Measurements from ENCODE around the gene KRT82. TPM values are rescaled to one million over a fixed set of nuclear protein-coding genes. Genes with fewer than 3 reads are reported as not detected.

KRT82 gene
- total RNA-seq, 4 donors from 2014 or later, result not detected

GRCh38 chr12:52344111-52344510 is 62.0 kb downstream of the KRT82 start:
- DNase-seq, result no peak
- Histone ChIP-seq H3K27me3 (peaks cover 0 to 36% (median 0%) of the 10 kb centered on the region in 4 donors), H3K27ac (no peak overlapping the region), H3K4me1 (peaks cover 0 to 25% (median 0%) of the 10 kb centered on the region in 3 donors), H3K4me3 (no peak overlapping the region), H3K36me3 (no peaks in the 10 kb centered on the region), H3K9me3 (no peaks in the 10 kb centered on the region)
- no peak for TF ChIP-seq POLR2A (IDR thresholded peaks at IDR 0.05)
- TF ChIP-seq, protein P1, sequence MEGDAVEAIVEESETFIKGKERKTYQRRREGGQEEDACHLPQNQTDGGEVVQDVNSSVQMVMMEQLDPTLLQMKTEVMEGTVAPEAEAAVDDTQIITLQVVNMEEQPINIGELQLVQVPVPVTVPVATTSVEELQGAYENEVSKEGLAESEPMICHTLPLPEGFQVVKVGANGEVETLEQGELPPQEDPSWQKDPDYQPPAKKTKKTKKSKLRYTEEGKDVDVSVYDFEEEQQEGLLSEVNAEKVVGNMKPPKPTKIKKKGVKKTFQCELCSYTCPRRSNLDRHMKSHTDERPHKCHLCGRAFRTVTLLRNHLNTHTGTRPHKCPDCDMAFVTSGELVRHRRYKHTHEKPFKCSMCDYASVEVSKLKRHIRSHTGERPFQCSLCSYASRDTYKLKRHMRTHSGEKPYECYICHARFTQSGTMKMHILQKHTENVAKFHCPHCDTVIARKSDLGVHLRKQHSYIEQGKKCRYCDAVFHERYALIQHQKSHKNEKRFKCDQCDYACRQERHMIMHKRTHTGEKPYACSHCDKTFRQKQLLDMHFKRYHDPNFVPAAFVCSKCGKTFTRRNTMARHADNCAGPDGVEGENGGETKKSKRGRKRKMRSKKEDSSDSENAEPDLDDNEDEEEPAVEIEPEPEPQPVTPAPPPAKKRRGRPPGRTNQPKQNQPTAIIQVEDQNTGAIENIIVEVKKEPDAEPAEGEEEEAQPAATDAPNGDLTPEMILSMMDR (IDR thresholded peaks at IDR 0.05), result no peak
- 90 to 94% methylated on average over 2 to 5 of the region's 12 CpGs for WGBS, 2 donors
- intact Hi-C loops (cut with DNase I), result no loop called here

Other genes starting within 250 kb of the KRT82 start
- 10 to 100 TPM; 11.4 to 39.6 (median 16.5) TPM for gene KRT80, start 214.3 kb downstream of the KRT82 start, total RNA-seq
- gene KRT7, start 173.1 kb downstream of the KRT82 start, total RNA-seq, result 100 to 1,000 TPM in 1 of 4 donors, 10 to 100 TPM in 3; 18.7 to 118 (median 64.4) TPM
- gene KRT86, start 131.7 kb downstream of the KRT82 start, total RNA-seq, result not detected
- not detected for gene KRT81, start 114.8 kb downstream of the KRT82 start, total RNA-seq
- not detected for gene KRT83, start 84.9 kb downstream of the KRT82 start, total RNA-seq
- not detected for gene KRT85, start 38.9 kb downstream of the KRT82 start, total RNA-seq
- under 1 TPM in 1 of 4 donors, not detected in 3; 0.30 TPM for gene KRT84, start 20.7 kb downstream of the KRT82 start, total RNA-seq
- gene KRT75, start 28.0 kb upstream of the KRT82 start, total RNA-seq, result under 1 TPM in 1 of 4 donors, not detected in 3; 0.44 TPM
- gene KRT6B, start 45.8 kb upstream of the KRT82 start, total RNA-seq, result 1,000 to 10,000 TPM in 3 of 4 donors, 100 to 1,000 TPM in 1; 308 to 3,585 (median 1,609) TPM
- 1,000 to 10,000 TPM in 3 of 4 donors, 10 to 100 TPM in 1; 99.0 to 3,532 (median 1,742) TPM for gene KRT6C, start 67.5 kb upstream of the KRT82 start, total RNA-seq
- gene KRT6A, start 86.9 kb upstream of the KRT82 start, total RNA-seq, result over 10,000 TPM in 3 of 4 donors, 1,000 to 10,000 TPM in 1; 1,263 to 22,053 (median 17,717) TPM
- over 10,000 TPM in 1 of 4 donors, 1,000 to 10,000 TPM in 3; 7,921 to 12,107 (median 9,375) TPM for gene KRT5, start 114.1 kb upstream of the KRT82 start, total RNA-seq
- not detected for gene KRT71, start 146.8 kb upstream of the KRT82 start, total RNA-seq
- 1 to 10 TPM in 1 of 4 donors, under 1 TPM in 1, not detected in 2; 0.19 to 6.7 TPM for gene KRT74, start 167.5 kb upstream of the KRT82 start, total RNA-seq
- gene KRT72, start 195.1 kb upstream of the KRT82 start, total RNA-seq, result not detected
- under 1 TPM in 1 of 4 donors, not detected in 3; 0.15 TPM for gene KRT73, start 212.2 kb upstream of the KRT82 start, total RNA-seq
- gene KRT2, start 245.9 kb upstream of the KRT82 start, total RNA-seq, result under 1 TPM in 2 of 4 donors, not detected in 2; 0.95 to 0.99 TPM